HCT116 (cell line): Measurements from ENCODE around the gene GAL.

ENCODE experiments used
- CEBPB ChIP-seq: IDR thresholded peaks from 2 replicates; pipeline ENCODE4 v1.6.1; 2012; ENCODE audit warnings: low read depth
- EZH2 ChIP-seq: fragments of 200-600 bp; sonication (generic); IDR thresholded peaks from 2 replicates; pipeline ENCODE4 v1.6.1; 2017; ENCODE audit warnings: antibody characterized with exemption, mixed run types
- EZH2phosphoT487 ChIP-seq: fragments of 200-600 bp; IDR thresholded peaks from 2 replicates; pipeline ENCODE4 v1.6.1; 2018; ENCODE audit warnings: antibody characterized with exemption, borderline replicate concordance
- POLR2A ChIP-seq: IDR thresholded peaks from 2 replicates; pipeline ENCODE4 v1.7.0; 2011; ENCODE audit warnings: borderline replicate concordance; ENCODE audit not compliant: insufficient read depth, insufficient read length; ENCODE audit errors: extremely low read depth
- RAD21 ChIP-seq: IDR thresholded peaks from 2 replicates; pipeline ENCODE4 v1.6.1; 2012; ENCODE audit warnings: low read depth, mild to moderate bottlenecking
- SIN3A ChIP-seq: IDR thresholded peaks from 2 replicates; pipeline ENCODE4 v1.6.1; 2012; ENCODE audit warnings: low read depth
- TCF7L2 ChIP-seq: IDR thresholded peaks from 2 replicates; pipeline ENCODE4 v1.7.0; 2011; ENCODE audit warnings: borderline replicate concordance, inconsistent platforms; ENCODE audit not compliant: insufficient read depth, insufficient read length; ENCODE audit errors: extremely low read depth
- ZFX ChIP-seq: fragments of 450-650 bp; IDR thresholded peaks from 2 replicates; pipeline ENCODE4 v1.6.1; 2017
- ZNF274 ChIP-seq: fragments of 200-500 bp; sonication (Bioruptor generic); IDR thresholded peaks from 2 replicates; pipeline ENCODE4 v1.6.1; 2014; ENCODE audit warnings: mild to moderate bottlenecking, low read depth, low read length, inconsistent platforms
- TF ChIP-seq, protein P1 (sequence below): IDR thresholded peaks from 2 replicates; pipeline ENCODE4 v1.6.1; 2012; ENCODE audit warnings: low read depth
- TF ChIP-seq, protein P2 (sequence below), 3 experiments: fragments of 200-600 bp in 1 of 3; sonication (generic) in 1 of 3; IDR thresholded peaks in 2 of 3; conservative IDR thresholded peaks in 1 of 3; 2 replicates each; pipeline ENCODE4 v1.5.1; 2012 to 2017; ENCODE audit warnings: low read depth in 2 of 3, low read length in 2 of 3, antibody characterized with exemption in 1 of 3, borderline replicate concordance in 1 of 3, control low read depth in 1 of 3, mild to moderate bottlenecking in 1 of 3, mixed read lengths in 1 of 3, mixed run types in 1 of 3, moderate library complexity in 1 of 3; ENCODE audit not compliant: insufficient read depth in 1 of 3
- TF ChIP-seq, protein P3 (sequence below): IDR thresholded peaks from 2 replicates; pipeline ENCODE4 v1.6.1; 2012
- TF ChIP-seq, protein P4 (sequence below): IDR thresholded peaks from 2 replicates; pipeline ENCODE4 v1.6.1; 2011; ENCODE audit warnings: mild to moderate bottlenecking, low read length, moderate library complexity; ENCODE audit not compliant: insufficient replicate concordance; ENCODE audit errors: extremely low read depth

DNA sequence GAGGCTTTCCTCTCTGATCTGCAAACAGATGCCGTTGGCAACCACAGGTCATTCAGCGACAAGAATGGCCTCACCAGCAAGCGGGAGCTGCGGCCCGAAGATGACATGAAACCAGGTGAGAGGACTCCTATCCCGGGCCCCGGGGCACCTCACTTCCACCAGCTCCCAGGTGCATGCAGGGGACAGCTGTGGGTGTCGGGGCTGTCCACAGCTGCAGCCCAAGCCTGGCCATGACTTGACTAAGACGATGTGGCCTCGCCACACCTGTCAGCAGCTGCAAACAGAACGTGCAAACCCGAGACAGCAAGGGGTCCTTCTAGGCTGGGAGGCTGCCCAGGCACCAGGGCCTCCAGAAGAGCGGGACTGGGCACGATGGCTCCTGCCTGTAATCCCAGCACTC lies 3.6 kb downstream of the GAL start:
- TF ChIP-seq POLR2A (no peak), EZH2phosphoT487 (no peak), TCF7L2 (no peak), ZNF274 (no peak), EZH2 (no peak), SIN3A (no peak), RAD21 (no peak), ZFX (no peak), CEBPB (no peak)
- TF ChIP-seq, protein P1, sequence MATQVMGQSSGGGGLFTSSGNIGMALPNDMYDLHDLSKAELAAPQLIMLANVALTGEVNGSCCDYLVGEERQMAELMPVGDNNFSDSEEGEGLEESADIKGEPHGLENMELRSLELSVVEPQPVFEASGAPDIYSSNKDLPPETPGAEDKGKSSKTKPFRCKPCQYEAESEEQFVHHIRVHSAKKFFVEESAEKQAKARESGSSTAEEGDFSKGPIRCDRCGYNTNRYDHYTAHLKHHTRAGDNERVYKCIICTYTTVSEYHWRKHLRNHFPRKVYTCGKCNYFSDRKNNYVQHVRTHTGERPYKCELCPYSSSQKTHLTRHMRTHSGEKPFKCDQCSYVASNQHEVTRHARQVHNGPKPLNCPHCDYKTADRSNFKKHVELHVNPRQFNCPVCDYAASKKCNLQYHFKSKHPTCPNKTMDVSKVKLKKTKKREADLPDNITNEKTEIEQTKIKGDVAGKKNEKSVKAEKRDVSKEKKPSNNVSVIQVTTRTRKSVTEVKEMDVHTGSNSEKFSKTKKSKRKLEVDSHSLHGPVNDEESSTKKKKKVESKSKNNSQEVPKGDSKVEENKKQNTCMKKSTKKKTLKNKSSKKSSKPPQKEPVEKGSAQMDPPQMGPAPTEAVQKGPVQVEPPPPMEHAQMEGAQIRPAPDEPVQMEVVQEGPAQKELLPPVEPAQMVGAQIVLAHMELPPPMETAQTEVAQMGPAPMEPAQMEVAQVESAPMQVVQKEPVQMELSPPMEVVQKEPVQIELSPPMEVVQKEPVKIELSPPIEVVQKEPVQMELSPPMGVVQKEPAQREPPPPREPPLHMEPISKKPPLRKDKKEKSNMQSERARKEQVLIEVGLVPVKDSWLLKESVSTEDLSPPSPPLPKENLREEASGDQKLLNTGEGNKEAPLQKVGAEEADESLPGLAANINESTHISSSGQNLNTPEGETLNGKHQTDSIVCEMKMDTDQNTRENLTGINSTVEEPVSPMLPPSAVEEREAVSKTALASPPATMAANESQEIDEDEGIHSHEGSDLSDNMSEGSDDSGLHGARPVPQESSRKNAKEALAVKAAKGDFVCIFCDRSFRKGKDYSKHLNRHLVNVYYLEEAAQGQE = no peak
- TF ChIP-seq, protein P2, sequence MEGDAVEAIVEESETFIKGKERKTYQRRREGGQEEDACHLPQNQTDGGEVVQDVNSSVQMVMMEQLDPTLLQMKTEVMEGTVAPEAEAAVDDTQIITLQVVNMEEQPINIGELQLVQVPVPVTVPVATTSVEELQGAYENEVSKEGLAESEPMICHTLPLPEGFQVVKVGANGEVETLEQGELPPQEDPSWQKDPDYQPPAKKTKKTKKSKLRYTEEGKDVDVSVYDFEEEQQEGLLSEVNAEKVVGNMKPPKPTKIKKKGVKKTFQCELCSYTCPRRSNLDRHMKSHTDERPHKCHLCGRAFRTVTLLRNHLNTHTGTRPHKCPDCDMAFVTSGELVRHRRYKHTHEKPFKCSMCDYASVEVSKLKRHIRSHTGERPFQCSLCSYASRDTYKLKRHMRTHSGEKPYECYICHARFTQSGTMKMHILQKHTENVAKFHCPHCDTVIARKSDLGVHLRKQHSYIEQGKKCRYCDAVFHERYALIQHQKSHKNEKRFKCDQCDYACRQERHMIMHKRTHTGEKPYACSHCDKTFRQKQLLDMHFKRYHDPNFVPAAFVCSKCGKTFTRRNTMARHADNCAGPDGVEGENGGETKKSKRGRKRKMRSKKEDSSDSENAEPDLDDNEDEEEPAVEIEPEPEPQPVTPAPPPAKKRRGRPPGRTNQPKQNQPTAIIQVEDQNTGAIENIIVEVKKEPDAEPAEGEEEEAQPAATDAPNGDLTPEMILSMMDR (IDR thresholded peaks at IDR 0.05 in 2 of 3, conservative IDR thresholded peaks at IDR 0.05 in 1 of 3; ENCODE audit: borderline replicate concordance in 1 of 3, insufficient read depth in 1 of 3, low read depth in 2 of 3, low read length in 2 of 3) = no peak
- TF ChIP-seq, protein P3, sequence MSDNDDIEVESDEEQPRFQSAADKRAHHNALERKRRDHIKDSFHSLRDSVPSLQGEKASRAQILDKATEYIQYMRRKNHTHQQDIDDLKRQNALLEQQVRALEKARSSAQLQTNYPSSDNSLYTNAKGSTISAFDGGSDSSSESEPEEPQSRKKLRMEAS = no peak
- TF ChIP-seq, protein P4, sequence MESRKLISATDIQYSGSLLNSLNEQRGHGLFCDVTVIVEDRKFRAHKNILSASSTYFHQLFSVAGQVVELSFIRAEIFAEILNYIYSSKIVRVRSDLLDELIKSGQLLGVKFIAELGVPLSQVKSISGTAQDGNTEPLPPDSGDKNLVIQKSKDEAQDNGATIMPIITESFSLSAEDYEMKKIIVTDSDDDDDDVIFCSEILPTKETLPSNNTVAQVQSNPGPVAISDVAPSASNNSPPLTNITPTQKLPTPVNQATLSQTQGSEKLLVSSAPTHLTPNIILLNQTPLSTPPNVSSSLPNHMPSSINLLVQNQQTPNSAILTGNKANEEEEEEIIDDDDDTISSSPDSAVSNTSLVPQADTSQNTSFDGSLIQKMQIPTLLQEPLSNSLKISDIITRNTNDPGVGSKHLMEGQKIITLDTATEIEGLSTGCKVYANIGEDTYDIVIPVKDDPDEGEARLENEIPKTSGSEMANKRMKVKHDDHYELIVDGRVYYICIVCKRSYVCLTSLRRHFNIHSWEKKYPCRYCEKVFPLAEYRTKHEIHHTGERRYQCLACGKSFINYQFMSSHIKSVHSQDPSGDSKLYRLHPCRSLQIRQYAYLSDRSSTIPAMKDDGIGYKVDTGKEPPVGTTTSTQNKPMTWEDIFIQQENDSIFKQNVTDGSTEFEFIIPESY = no peak
